ENCODE measurements around the gene CSNK2A1.

CSNK2A1 gene

DNA sequence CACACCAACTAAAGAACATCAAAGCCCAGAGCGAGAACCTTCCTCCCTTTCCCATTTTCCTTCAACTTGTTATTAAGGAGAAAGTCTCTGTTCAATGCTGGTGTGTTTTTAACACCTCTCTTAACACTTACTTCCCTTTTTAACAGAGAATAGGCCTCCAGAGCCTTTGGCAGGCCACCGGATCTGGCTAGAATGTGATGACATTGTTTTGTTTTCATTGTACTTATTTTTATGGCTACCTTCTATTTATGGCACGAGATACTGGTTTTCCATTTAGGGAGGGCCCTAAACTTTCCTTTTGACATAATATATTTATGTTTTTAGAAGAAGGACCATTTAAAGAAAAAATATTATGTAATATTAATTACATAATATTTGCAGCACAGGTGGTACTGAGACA lies 44.9 kb upstream of the CSNK2A1 start:
- TF ChIP-seq, protein P1, sequence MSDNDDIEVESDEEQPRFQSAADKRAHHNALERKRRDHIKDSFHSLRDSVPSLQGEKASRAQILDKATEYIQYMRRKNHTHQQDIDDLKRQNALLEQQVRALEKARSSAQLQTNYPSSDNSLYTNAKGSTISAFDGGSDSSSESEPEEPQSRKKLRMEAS (IDR thresholded peaks at IDR 0.05) = no peak
- TF ChIP-seq YY1 (IDR thresholded peaks at IDR 0.05; ENCODE audit: low read depth) (no peak), CEBPB (IDR thresholded peaks at IDR 0.05) (no peak), EGR1 (IDR thresholded peaks at IDR 0.05) (no peak), TCF12 (IDR thresholded peaks at IDR 0.05; ENCODE audit: low read depth) (no peak), RAD21 (IDR thresholded peaks at IDR 0.05; ENCODE audit: low read depth) (no peak), EP300 (IDR thresholded peaks at IDR 0.05; ENCODE audit: borderline replicate concordance) (no peak), TEAD4 (IDR thresholded peaks at IDR 0.05) (no peak), CREB1 (IDR thresholded peaks at IDR 0.05; ENCODE audit: low read depth) (no peak)
- TF ChIP-seq, protein P2, sequence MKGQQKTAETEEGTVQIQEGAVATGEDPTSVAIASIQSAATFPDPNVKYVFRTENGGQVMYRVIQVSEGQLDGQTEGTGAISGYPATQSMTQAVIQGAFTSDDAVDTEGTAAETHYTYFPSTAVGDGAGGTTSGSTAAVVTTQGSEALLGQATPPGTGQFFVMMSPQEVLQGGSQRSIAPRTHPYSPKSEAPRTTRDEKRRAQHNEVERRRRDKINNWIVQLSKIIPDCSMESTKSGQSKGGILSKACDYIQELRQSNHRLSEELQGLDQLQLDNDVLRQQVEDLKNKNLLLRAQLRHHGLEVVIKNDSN (IDR thresholded peaks at IDR 0.05) = no peak

DNA sequence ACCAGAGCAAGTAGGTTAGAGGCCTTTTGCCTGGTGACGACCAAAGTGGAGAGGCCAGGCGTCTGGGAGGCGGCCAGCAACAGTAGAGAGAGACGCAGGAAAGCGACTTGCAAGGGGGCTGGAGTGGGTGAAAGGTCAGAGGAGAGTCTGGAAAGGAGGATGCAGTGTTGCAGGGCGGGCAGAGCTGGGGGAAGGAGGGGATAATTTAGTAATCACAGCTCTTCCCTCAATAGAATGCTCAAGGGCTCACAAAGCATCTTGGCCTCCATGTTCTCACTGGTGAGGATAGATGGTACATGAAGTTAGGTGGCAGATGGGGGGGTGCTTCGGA lies 41.3 kb upstream of the CSNK2A1 start:
- TF ChIP-seq TEAD4 (IDR thresholded peaks at IDR 0.05) (no peak), EGR1 (IDR thresholded peaks at IDR 0.05) (no peak), CEBPB (IDR thresholded peaks at IDR 0.05) (no peak), TAF1 (IDR thresholded peaks at IDR 0.05; ENCODE audit: low read depth) (no peak), NFIC (IDR thresholded peaks at IDR 0.05) (no peak), EP300 (IDR thresholded peaks at IDR 0.05; ENCODE audit: borderline replicate concordance) (no peak), FOXM1 (IDR thresholded peaks at IDR 0.05; ENCODE audit: borderline replicate concordance, low read depth) (no peak), ZBTB7A (IDR thresholded peaks at IDR 0.05; ENCODE audit: low read depth) (no peak), YY1 (IDR thresholded peaks at IDR 0.05; ENCODE audit: low read depth) (no peak), TCF12 (IDR thresholded peaks at IDR 0.05; ENCODE audit: low read depth) (no peak), RAD21 (IDR thresholded peaks at IDR 0.05; ENCODE audit: low read depth) (no peak), CREB1 (IDR thresholded peaks at IDR 0.05; ENCODE audit: low read depth) (no peak)
- TF ChIP-seq, protein P3, sequence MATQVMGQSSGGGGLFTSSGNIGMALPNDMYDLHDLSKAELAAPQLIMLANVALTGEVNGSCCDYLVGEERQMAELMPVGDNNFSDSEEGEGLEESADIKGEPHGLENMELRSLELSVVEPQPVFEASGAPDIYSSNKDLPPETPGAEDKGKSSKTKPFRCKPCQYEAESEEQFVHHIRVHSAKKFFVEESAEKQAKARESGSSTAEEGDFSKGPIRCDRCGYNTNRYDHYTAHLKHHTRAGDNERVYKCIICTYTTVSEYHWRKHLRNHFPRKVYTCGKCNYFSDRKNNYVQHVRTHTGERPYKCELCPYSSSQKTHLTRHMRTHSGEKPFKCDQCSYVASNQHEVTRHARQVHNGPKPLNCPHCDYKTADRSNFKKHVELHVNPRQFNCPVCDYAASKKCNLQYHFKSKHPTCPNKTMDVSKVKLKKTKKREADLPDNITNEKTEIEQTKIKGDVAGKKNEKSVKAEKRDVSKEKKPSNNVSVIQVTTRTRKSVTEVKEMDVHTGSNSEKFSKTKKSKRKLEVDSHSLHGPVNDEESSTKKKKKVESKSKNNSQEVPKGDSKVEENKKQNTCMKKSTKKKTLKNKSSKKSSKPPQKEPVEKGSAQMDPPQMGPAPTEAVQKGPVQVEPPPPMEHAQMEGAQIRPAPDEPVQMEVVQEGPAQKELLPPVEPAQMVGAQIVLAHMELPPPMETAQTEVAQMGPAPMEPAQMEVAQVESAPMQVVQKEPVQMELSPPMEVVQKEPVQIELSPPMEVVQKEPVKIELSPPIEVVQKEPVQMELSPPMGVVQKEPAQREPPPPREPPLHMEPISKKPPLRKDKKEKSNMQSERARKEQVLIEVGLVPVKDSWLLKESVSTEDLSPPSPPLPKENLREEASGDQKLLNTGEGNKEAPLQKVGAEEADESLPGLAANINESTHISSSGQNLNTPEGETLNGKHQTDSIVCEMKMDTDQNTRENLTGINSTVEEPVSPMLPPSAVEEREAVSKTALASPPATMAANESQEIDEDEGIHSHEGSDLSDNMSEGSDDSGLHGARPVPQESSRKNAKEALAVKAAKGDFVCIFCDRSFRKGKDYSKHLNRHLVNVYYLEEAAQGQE (IDR thresholded peaks at IDR 0.05; ENCODE audit: low read depth) = no peak
- TF ChIP-seq, protein P1 (IDR thresholded peaks at IDR 0.05) = no peak
- TF ChIP-seq, protein P2 (IDR thresholded peaks at IDR 0.05) = no peak

DNA sequence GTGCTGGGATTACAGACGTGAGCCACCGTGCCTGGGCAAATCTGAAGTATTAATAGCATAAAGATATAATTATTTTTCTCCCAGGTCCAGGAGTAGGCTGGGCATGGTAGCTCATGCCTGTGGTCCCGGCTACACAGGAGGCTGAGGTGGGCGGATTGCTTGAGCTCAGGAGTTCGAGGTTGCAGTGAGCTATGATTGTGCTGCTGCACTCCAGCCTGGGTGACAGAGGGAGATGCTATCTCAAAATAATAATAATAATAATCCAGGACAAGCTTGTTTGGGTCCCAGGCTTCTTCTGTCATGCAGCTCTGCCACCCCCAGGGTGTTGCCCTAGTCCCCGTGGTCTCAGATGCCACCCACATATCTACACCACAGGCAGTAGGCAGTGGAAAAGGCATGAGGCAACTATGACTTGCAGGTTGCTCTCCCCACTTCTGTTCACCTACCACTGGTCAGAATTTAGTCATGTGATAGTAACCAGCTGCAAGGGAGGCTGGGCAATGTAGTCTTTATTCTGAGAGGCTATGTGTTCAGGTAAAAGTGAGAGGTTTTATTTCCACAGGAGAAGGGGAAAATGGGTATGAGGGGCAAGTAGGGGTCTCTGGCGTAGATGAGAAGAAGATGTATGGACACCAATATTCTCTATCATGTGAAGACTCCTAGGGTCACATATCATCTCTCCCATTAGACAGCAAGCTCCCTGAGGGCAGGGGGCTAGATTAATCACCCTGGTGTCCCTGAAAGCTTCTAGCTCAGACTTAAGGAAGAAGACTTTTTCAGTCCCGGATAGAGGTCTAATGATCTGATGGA lies 40.8 kb upstream of the CSNK2A1 start:
- TF ChIP-seq, protein P2 (IDR thresholded peaks at IDR 0.05) = peak; percentile 90
- no peak for TF ChIP-seq CEBPB (IDR thresholded peaks at IDR 0.05)

DNA sequence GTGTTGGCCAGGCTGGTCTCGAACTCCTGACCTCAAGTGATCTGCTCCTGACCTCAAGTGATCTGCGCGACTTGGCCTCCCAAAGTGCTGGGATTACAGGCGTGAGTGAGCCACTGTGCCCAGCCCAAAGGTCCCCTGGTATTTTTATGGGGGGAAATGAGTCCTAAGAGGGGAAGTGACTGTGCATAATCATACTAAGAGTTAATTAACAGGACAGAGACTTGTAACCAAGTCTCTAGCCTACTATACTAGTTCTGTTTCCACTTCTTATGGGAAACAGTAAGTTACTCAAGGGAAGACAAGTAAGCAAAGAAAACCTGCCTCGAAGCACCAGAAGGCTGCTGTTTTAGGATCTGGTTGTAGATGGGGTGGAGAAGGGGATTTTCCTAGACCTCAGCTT lies 38.6 kb upstream of the CSNK2A1 start:
- TF ChIP-seq TEAD4 (IDR thresholded peaks at IDR 0.05) (no peak), RAD21 (IDR thresholded peaks at IDR 0.05; ENCODE audit: low read depth) (no peak), TCF12 (IDR thresholded peaks at IDR 0.05; ENCODE audit: low read depth) (no peak)
- TF ChIP-seq, protein P1 (IDR thresholded peaks at IDR 0.05) = no peak

DNA sequence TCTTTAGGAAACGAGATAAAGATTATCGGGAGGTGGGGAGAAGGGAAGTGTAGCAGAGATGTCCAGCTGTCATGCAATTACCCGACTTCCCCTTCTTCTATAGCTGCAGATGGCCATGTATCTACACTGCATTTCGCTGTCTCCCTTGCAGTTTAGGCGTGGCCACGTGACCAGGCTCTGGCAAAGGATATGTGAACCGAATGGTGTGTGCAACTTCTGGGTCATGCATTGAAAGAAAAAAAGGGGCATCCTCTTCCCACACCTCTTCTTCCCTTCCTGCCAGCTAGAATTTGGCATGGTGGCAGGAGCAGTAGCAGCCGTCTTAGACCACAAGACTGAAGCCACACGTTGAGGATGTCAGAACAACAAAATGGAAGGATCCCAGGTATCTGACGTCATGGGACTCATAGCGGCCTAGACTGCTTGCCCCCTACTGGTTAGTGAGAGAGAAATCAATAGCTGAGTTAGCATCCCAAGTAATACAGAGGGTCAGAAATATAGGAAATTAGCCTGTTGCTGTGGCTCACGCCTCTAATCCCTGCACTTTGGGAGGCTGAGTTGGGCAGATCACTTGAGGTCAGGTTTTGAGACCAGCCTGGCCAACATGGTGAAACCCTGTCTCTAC lies 33.7 kb upstream of the CSNK2A1 start:
- TF ChIP-seq, protein P3 (IDR thresholded peaks at IDR 0.05; ENCODE audit: low read depth) = no peak
- TF ChIP-seq, protein P2 (IDR thresholded peaks at IDR 0.05) = peak; percentile 63

Data from Ishikawa (cell line).